GM13976 (cell line): ENCODE measurements around the gene PODXL.

Experiments
- DNase-seq: peaks from one replicate; pipeline ENCODE4 v3.0.0; 2012; ENCODE audit warnings: low spot score
- CTCF ChIP-seq: IDR thresholded peaks from 2 replicates; pipeline ENCODE4 v1.5.1; 2012; ENCODE audit warnings: borderline replicate concordance, mild to moderate bottlenecking; ENCODE audit not compliant: insufficient read depth; ENCODE audit errors: extremely low read depth, missing control alignments, control extremely low read depth
- in situ Hi-C: fragments of 300-500 bp; cut with MboI; formaldehyde crosslinking; loops from one replicate; pipeline ENCODE4 v1.12.0; 2022; ENCODE audit warnings: low sequenced_read_pairs, mixed read lengths, inconsistent platforms; ENCODE audit not compliant: unreplicated experiment

PODXL gene

DNA sequence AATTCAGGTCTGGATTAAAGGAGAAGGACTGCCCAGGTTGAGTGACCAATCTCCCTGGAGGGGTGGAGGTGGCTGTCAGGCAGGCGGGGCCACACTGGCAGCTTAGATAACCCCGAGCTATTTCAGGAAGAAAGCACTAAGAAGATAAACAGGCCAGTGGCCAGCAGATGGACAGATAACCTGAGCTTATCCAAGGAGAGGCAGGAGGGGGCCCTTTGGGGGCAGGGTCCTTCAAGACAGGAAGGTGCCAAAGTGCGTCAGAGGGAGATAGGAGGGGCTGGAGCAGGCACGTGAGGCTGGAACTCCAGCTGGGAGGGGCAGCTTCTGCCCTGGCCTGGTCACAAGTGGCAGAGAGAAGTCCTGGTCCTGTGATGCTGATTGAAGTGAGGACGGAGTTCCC is 29.8 kb upstream of the PODXL start:
- TF ChIP-seq CTCF = no peak
- in situ Hi-C loops = no loop called here
- DNase-seq = no peak

- DNase-seq = no peak
- in situ Hi-C loops = no loop called here
- no peak for TF ChIP-seq CTCF
These were observed 27.0 kb upstream of the PODXL start for GRCh38 chr7:131583430-131583829.

- in situ Hi-C loops = no loop called here
- no peak for TF ChIP-seq CTCF
- no peak for DNase-seq
These were observed 25.0 kb upstream of the PODXL start for GRCh38 chr7:131581241-131582051.

DNA sequence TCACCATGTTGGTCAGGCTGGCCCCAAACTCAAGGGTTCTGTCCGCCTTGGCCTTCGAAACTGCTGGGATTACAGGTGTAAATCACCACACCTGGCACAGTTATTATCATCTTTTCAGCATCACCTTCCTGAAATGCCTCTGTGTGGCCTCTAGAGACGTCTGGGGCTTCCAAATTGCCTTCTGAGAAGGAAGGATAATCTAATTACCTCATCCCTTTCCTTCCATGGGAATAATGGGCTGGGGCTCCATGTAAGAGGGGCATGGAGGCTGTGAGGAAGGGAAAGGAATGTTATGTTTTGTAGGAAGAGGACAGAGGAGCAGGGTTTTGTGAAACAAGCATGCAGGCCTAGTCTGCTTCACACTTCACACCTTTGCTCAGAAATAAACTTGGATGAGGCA is 22.2 kb upstream of the PODXL start:
- no peak for DNase-seq
- TF ChIP-seq CTCF = no peak
- in situ Hi-C loops = no loop called here

GRCh38 chr7:131574741-131575140 is 18.3 kb upstream of the PODXL start:
- in situ Hi-C loops = no loop called here
- DNase-seq = no peak
- TF ChIP-seq CTCF = no peak

DNA sequence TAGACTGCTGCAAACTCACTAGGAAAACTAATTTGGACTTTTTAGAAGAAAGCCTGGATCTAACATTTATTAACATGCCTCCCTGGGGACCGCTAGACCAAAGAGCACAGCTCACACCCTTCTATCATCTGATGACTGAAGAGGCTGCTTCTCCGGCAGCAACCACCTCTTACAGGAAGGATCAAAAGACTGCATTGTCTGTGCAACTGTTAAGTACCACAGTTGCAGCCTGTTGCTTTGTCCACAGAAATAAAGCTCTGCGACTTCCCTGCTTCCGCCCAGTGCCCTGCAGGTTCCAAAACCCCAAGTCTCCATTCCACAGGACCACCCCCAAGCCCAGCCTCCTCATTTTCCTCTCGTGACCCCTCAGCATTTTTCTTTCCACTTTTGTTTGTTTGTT is 14.0 kb upstream of the PODXL start:
- in situ Hi-C loops = no loop called here
- no peak for DNase-seq

More for the DNA sequence above, 14.0 kb upstream of the PODXL start:
- TF ChIP-seq CTCF = no peak
